Measurements from ENCODE around the gene C16orf96.

Gene C16orf96

DNA sequence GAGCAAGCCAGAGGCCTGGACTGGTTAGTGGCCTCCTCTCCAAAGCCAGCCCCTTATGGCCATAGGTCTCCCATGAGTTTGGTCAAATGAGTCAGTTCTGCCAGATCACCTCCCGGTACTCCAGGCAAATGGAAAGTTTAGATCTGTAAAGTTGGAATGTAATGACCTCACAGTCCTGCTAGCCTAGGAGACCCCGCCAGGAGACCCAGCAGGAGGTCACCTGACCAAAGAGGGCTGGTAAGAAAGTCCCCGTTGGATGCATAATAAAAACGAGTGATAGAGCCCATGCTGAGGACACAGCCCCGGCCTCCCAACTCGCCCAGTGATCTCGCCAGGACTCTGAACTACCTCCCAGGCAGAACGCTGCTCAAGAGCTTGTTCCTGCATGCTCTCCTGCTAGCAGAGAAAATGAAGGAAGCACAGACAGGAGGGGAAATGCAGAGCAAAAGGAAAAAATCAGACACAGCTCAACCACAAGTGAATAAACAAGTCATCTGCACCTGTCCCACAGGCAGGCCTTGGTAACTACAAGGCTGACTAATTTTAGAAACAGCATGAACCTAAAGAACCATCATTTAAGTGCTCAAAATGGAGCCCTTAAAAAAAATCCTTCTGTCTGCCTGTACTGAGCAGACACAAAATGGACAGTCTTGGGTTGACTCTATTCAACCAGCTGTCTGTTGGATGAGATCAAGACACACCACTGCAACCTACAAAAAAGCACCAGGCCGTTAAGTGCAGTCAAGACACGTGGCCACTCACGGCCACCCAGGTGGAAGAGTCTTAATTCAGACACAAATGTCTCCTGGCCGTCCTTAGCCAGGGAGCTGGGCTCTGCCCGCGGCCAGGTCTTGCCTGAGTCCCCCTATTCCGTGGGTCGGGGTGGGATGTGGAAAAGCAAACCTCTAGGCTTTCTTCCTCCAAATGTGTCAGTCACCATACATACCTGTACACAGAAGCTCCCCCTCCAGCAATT lies 26.8 kb upstream of the C16orf96 start:
- Histone ChIP-seq H3K4me2 (ENCODE audit: low read length) (no peak overlapping the region), H3K4me1 (ENCODE audit: control insufficient read depth, low read depth, low read length) (peaks cover 3% of the 10 kb centered on the region), H2AK5ac (ENCODE audit: low read length) (no peak overlapping the region), H4K5ac (ENCODE audit: low read length) (no peak overlapping the region), H3K56ac (ENCODE audit: low read length) (peak overlapping the region; percentile 10), H3K27ac (ENCODE audit: low read depth, low read length) (peak overlapping the region; percentile 24), H3K36me3 (ENCODE audit: control insufficient read depth, insufficient read depth, low read length) (peaks cover 3% of the 10 kb centered on the region), H3K23ac (ENCODE audit: low read length) (no peak overlapping the region), H2BK120ac (ENCODE audit: low read depth, low read length) (no peak overlapping the region), H3K79me2 (ENCODE audit: control insufficient read depth, insufficient read depth, low read length) (no peaks in the 10 kb centered on the region), H2BK5ac (ENCODE audit: low read length) (no peak overlapping the region), H4K8ac (ENCODE audit: low read depth, low read length) (no peak overlapping the region), H3K27me3 (ENCODE audit: insufficient read depth, low read length, poor library complexity) (no peaks in the 10 kb centered on the region), H3K79me1 (ENCODE audit: low read length) (peaks cover 10% of the 10 kb centered on the region), H3K4me3 (ENCODE audit: low read length) (no peak overlapping the region), H3K9ac (ENCODE audit: low read length) (no peak overlapping the region), H3K18ac (ENCODE audit: low read length) (no peak overlapping the region), H2BK15ac (replicated peaks; ENCODE audit: low read depth) (no peak overlapping the region), H3K4ac (ENCODE audit: low read depth, low read length) (no peak overlapping the region)
- no CpG with 5 or more reads among the region's 16 CpGs for WGBS (ENCODE audit: extremely low coverage, insufficient coverage, low lambda C conversion rate)
- DNase-seq = peak; percentile 93

DNA sequence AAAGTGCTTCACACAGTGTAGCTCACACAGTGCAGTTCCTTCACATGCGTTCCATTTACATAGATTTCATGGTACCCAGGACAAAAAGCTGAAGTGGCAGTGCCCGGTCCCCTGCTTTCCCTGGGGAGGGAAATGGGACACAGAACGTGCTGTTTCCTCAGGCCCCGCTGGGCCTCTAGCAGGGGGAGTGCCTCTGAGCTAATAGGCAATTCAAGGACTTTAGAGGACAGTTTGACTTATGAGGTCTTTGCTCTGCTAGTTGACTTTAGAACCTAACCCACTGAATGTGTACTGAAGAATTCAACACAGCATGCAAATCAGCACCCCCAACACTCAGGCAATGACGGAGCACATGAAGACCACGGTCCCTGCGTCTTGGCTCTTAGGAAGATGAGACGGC lies 24.3 kb upstream of the C16orf96 start:
- Histone ChIP-seq H3K79me2 (ENCODE audit: control insufficient read depth, insufficient read depth, low read length) (peaks cover 5% of the 10 kb centered on the region), H3K79me1 (ENCODE audit: low read length) (peaks cover 17% of the 10 kb centered on the region), H3K23ac (ENCODE audit: low read length) (no peak overlapping the region), H3K18ac (ENCODE audit: low read length) (no peak overlapping the region), H3K4me3 (ENCODE audit: low read length) (no peak overlapping the region), H2AK5ac (ENCODE audit: low read length) (no peak overlapping the region), H3K4me2 (ENCODE audit: low read length) (no peak overlapping the region), H3K56ac (ENCODE audit: low read length) (no peak overlapping the region), H3K4ac (ENCODE audit: low read depth, low read length) (no peak overlapping the region), H3K4me1 (ENCODE audit: control insufficient read depth, low read depth, low read length) (peaks cover 3% of the 10 kb centered on the region), H3K27me3 (ENCODE audit: insufficient read depth, low read length, poor library complexity) (no peaks in the 10 kb centered on the region), H2BK120ac (ENCODE audit: low read depth, low read length) (no peak overlapping the region), H4K8ac (ENCODE audit: low read depth, low read length) (no peak overlapping the region), H3K9ac (ENCODE audit: low read length) (no peak overlapping the region), H3K27ac (ENCODE audit: low read depth, low read length) (no peak overlapping the region), H3K36me3 (ENCODE audit: control insufficient read depth, insufficient read depth, low read length) (peaks cover 3% of the 10 kb centered on the region), H4K5ac (ENCODE audit: low read length) (no peak overlapping the region), H2BK5ac (ENCODE audit: low read length) (no peak overlapping the region), H2BK15ac (replicated peaks; ENCODE audit: low read depth) (no peak overlapping the region)
- no CpG with 5 or more reads among the region's 8 CpGs for WGBS (ENCODE audit: extremely low coverage, insufficient coverage, low lambda C conversion rate)
- DNase-seq = no peak

DNA sequence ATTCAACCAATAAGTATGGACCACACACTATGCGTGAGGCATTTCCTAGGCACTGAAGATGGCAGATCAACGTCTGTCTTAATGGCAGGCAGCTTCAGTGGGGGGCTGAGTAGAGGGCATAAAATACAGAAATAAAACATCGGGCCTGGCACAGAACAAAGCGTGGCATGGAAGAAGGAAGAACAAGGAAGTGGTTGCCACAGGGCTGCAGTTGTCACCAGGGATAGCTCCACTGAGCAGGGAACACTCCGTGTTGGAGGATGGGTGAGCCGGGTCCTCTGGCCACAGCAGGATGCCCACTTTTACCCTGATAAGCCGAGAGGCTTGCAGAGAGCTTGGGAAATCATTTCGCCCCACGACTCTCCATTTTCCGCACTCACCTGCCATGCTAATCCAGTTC lies 23.9 kb upstream of the C16orf96 start:
- Histone ChIP-seq H2BK15ac (replicated peaks; ENCODE audit: low read depth) (no peak overlapping the region), H3K4me2 (ENCODE audit: low read length) (no peak overlapping the region), H2BK5ac (ENCODE audit: low read length) (no peak overlapping the region), H4K5ac (ENCODE audit: low read length) (no peak overlapping the region), H3K27ac (ENCODE audit: low read depth, low read length) (no peak overlapping the region), H3K36me3 (ENCODE audit: control insufficient read depth, insufficient read depth, low read length) (peaks cover 3% of the 10 kb centered on the region), H3K79me1 (ENCODE audit: low read length) (peaks cover 17% of the 10 kb centered on the region), H3K9ac (ENCODE audit: low read length) (no peak overlapping the region), H3K56ac (ENCODE audit: low read length) (no peak overlapping the region), H3K23ac (ENCODE audit: low read length) (no peak overlapping the region), H4K8ac (ENCODE audit: low read depth, low read length) (no peak overlapping the region), H3K4me1 (ENCODE audit: control insufficient read depth, low read depth, low read length) (peaks cover 3% of the 10 kb centered on the region), H3K27me3 (ENCODE audit: insufficient read depth, low read length, poor library complexity) (no peaks in the 10 kb centered on the region), H2BK120ac (ENCODE audit: low read depth, low read length) (no peak overlapping the region), H2AK5ac (ENCODE audit: low read length) (no peak overlapping the region), H3K18ac (ENCODE audit: low read length) (no peak overlapping the region), H3K4ac (ENCODE audit: low read depth, low read length) (no peak overlapping the region), H3K4me3 (ENCODE audit: low read length) (no peak overlapping the region), H3K79me2 (ENCODE audit: control insufficient read depth, insufficient read depth, low read length) (peaks cover 5% of the 10 kb centered on the region)
- WGBS (ENCODE audit: extremely low coverage, insufficient coverage, low lambda C conversion rate) = no CpG with 5 or more reads among the region's 10 CpGs
- DNase-seq = no peak

DNA sequence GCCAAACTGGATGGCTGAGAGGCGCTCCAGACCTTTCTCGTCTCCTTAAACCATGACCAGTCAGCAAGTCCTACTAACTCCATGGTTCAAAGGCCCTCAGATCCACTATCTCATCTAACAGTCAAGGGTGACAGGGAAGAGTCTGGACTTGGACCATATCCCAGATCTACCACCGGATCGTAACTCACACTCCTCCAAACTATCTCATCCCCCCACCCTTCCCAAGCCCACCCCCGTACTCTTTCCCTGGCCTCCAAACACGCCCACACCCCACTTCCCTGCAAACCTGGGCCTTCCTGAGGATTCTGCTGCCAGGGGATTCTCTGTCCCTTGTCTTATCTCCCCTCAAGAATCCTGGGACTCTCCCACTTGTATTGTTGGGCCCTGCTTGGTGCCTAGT lies 22.6 kb upstream of the C16orf96 start:
- no peak overlapping the region for H3K4ac ChIP-seq (ENCODE audit: low read depth, low read length)
- peaks cover 5% of the 10 kb centered on the region for H3K79me2 ChIP-seq (ENCODE audit: control insufficient read depth, insufficient read depth, low read length)
- H3K79me1 ChIP-seq (ENCODE audit: low read length) = peaks cover 19% of the 10 kb centered on the region
- H2BK5ac ChIP-seq (ENCODE audit: low read length) = no peak overlapping the region
- H3K23ac ChIP-seq (ENCODE audit: low read length) = no peak overlapping the region
- no CpG with 5 or more reads among the region's 6 CpGs for WGBS (ENCODE audit: extremely low coverage, insufficient coverage, low lambda C conversion rate)
- H4K5ac ChIP-seq (ENCODE audit: low read length) = no peak overlapping the region
- no peak for DNase-seq
- no peak overlapping the region for H3K27ac ChIP-seq (ENCODE audit: low read depth, low read length)
- no peak overlapping the region for H3K9ac ChIP-seq (ENCODE audit: low read length)
- no peak overlapping the region for H3K4me2 ChIP-seq (ENCODE audit: low read length)
- H4K8ac ChIP-seq (ENCODE audit: low read depth, low read length) = no peak overlapping the region
- no peak overlapping the region for H3K4me3 ChIP-seq (ENCODE audit: low read length)
- H2BK120ac ChIP-seq (ENCODE audit: low read depth, low read length) = no peak overlapping the region
- H3K4me1 ChIP-seq (ENCODE audit: control insufficient read depth, low read depth, low read length) = peaks cover 3% of the 10 kb centered on the region
- no peak overlapping the region for H2AK5ac ChIP-seq (ENCODE audit: low read length)
- no peak overlapping the region for H2BK15ac ChIP-seq (replicated peaks; ENCODE audit: low read depth)
- no peaks in the 10 kb centered on the region for H3K27me3 ChIP-seq (ENCODE audit: insufficient read depth, low read length, poor library complexity)
- no peak overlapping the region for H3K56ac ChIP-seq (ENCODE audit: low read length)
- no peak overlapping the region for H3K18ac ChIP-seq (ENCODE audit: low read length)
- H3K36me3 ChIP-seq (ENCODE audit: control insufficient read depth, insufficient read depth, low read length) = peaks cover 3% of the 10 kb centered on the region

DNA sequence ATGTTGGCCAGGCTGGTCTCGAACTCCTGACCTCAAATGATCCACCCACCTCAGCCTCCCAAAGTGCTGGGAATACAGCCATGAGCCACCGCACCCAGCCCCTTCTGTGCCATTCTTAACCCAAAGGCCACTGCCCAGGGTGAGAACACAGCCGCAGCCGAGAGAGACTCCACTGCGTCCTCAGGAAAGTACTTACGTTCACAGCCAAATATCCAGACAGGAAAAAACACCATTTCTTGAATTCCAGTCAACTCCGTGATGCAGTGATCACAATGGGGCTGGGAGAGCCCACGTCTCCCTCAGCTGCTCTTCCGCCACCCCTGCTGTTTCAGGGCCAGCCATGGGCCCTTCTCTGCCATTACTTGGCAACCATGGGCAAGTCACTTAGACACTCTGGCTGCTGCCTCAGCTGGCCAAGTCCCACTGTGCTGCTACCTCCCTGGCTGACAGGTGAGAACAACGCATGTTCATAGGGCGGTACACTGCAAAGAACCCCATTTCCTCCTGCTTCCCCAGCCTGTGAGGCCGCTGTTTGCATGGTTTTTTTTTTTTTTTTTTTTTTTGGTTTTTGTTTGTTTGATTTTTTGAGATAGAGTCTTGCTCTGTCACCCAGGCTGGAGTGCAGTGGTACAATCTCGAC lies 21.9 kb upstream of the C16orf96 start:
- no peak for DNase-seq
- Histone ChIP-seq H3K4ac (ENCODE audit: low read depth, low read length) (no peak overlapping the region), H2BK15ac (replicated peaks; ENCODE audit: low read depth) (no peak overlapping the region), H3K27ac (ENCODE audit: low read depth, low read length) (no peak overlapping the region), H3K79me1 (ENCODE audit: low read length) (peaks cover 19% of the 10 kb centered on the region), H3K9ac (ENCODE audit: low read length) (no peak overlapping the region), H3K18ac (ENCODE audit: low read length) (no peak overlapping the region), H3K36me3 (ENCODE audit: control insufficient read depth, insufficient read depth, low read length) (peaks cover 3% of the 10 kb centered on the region), H3K79me2 (ENCODE audit: control insufficient read depth, insufficient read depth, low read length) (peaks cover 5% of the 10 kb centered on the region), H3K4me2 (ENCODE audit: low read length) (no peak overlapping the region), H2BK5ac (ENCODE audit: low read length) (no peak overlapping the region), H3K56ac (ENCODE audit: low read length) (no peak overlapping the region), H2BK120ac (ENCODE audit: low read depth, low read length) (no peak overlapping the region), H3K27me3 (ENCODE audit: insufficient read depth, low read length, poor library complexity) (no peaks in the 10 kb centered on the region), H3K23ac (ENCODE audit: low read length) (no peak overlapping the region), H4K8ac (ENCODE audit: low read depth, low read length) (no peak overlapping the region), H2AK5ac (ENCODE audit: low read length) (no peak overlapping the region), H3K4me3 (ENCODE audit: low read length) (no peak overlapping the region), H3K4me1 (ENCODE audit: control insufficient read depth, low read depth, low read length) (peaks cover 1% of the 10 kb centered on the region), H4K5ac (ENCODE audit: low read length) (no peak overlapping the region)
- WGBS (ENCODE audit: extremely low coverage, insufficient coverage, low lambda C conversion rate) = no CpG with 5 or more reads among the region's 13 CpGs
